ENCODE results near the gene SGMS1.

The SGMS1 gene

GRCh38 chr10:50392966-50393718, 230.6 kb downstream of the SGMS1 start:
- Histone ChIP-seq H3K14ac (ENCODE audit: low read length) (no peak overlapping the region), H3K4me2 (ENCODE audit: insufficient read depth, low read length, poor library complexity, severe bottlenecking) (no peak overlapping the region), H3K18ac (ENCODE audit: low read length) (no peak overlapping the region), H2BK120ac (ENCODE audit: low read depth, low read length) (no peak overlapping the region), H2AFZ (ENCODE audit: low read length) (no peak overlapping the region), H2AK5ac (ENCODE audit: low read depth, low read length) (no peak overlapping the region), H3K27me3 (ENCODE audit: control insufficient read depth in 3 of 3, insufficient read depth in 3 of 3, low read depth in 1 of 3, low read length in 3 of 3) (no peaks in the 10 kb centered on the region), H3K27ac (replicated peaks; ENCODE audit: low read length) (no peak overlapping the region), H4K91ac (ENCODE audit: low read depth, low read length, poor library complexity) (no peak overlapping the region), H3K23ac (ENCODE audit: low read depth, low read length, poor library complexity) (no peak overlapping the region), H3K79me1 (ENCODE audit: low read depth, low read length) (no peaks in the 10 kb centered on the region), H4K8ac (ENCODE audit: low read depth, low read length) (no peak overlapping the region), H3K36me3 (replicated peaks in 1 of 2; ENCODE audit: control insufficient read depth in 2 of 2, insufficient read depth in 2 of 2, low read length in 2 of 2) (peaks cover 0 to 2% of the 10 kb centered on the region in 2 donors), H2BK12ac (ENCODE audit: low read length) (no peak overlapping the region), H2BK5ac (ENCODE audit: low read length) (no peak overlapping the region), H3K4me1 (ENCODE audit: control insufficient read depth in 2 of 2, insufficient read depth in 1 of 2, low read depth in 1 of 2, low read length in 2 of 2) (no peaks in the 10 kb centered on the region), H3K9ac (ENCODE audit: low read depth, low read length, poor library complexity) (no peak overlapping the region), H3K9me3 (replicated peaks in 1 of 2; ENCODE audit: control insufficient read depth in 2 of 2, insufficient read depth in 1 of 2, low read depth in 1 of 2, low read length in 2 of 2) (no peaks in the 10 kb centered on the region), H3K4me3 (ENCODE audit: low read length in 2 of 2) (no peak overlapping the region), H2BK15ac (ENCODE audit: low read length) (no peak overlapping the region), H3K4ac (ENCODE audit: low read length) (no peak overlapping the region)
- no peak for DNase-seq (ENCODE audit: low spot score)
- WGBS, 2 donors (ENCODE audit: extremely low coverage in 2 of 2, insufficient read length in 2 of 2, insufficient replicate concordance in 1 of 2), result no CpG with 5 or more reads among the region's 6 CpGs

GRCh38 chr10:50392426-50392825, 231.3 kb downstream of the SGMS1 start:
- DNase-seq (ENCODE audit: low spot score), result no peak
- no peak overlapping the region for H4K8ac ChIP-seq (ENCODE audit: low read depth, low read length)
- no peak overlapping the region for H3K9ac ChIP-seq (ENCODE audit: low read depth, low read length, poor library complexity)
- H2BK15ac ChIP-seq (ENCODE audit: low read length), result no peak overlapping the region
- H2BK120ac ChIP-seq (ENCODE audit: low read depth, low read length), result no peak overlapping the region
- no peak overlapping the region for H3K27ac ChIP-seq (replicated peaks; ENCODE audit: low read length)
- H3K27me3 ChIP-seq (ENCODE audit: control insufficient read depth in 3 of 3, insufficient read depth in 3 of 3, low read depth in 1 of 3, low read length in 3 of 3), result no peaks in the 10 kb centered on the region
- no peaks in the 10 kb centered on the region for H3K9me3 ChIP-seq (replicated peaks in 1 of 2; ENCODE audit: control insufficient read depth in 2 of 2, insufficient read depth in 1 of 2, low read depth in 1 of 2, low read length in 2 of 2)
- H3K18ac ChIP-seq (ENCODE audit: low read length), result no peak overlapping the region
- no peak overlapping the region for H2AFZ ChIP-seq (ENCODE audit: low read length)
- no peak overlapping the region for H3K4ac ChIP-seq (ENCODE audit: low read length)
- no peaks in the 10 kb centered on the region for H3K4me1 ChIP-seq (ENCODE audit: control insufficient read depth in 2 of 2, insufficient read depth in 1 of 2, low read depth in 1 of 2, low read length in 2 of 2)
- H2BK5ac ChIP-seq (ENCODE audit: low read length), result no peak overlapping the region
- no peak overlapping the region for H3K4me3 ChIP-seq (ENCODE audit: low read length in 2 of 2)
- no peak overlapping the region for H4K91ac ChIP-seq (ENCODE audit: low read depth, low read length, poor library complexity)
- H2BK12ac ChIP-seq (ENCODE audit: low read length), result no peak overlapping the region
- H3K14ac ChIP-seq (ENCODE audit: low read length), result no peak overlapping the region
- no CpG with 5 or more reads among the region's 5 CpGs for WGBS, 2 donors (ENCODE audit: extremely low coverage in 2 of 2, insufficient read length in 2 of 2, insufficient replicate concordance in 1 of 2)
- H3K23ac ChIP-seq (ENCODE audit: low read depth, low read length, poor library complexity), result no peak overlapping the region
- H3K36me3 ChIP-seq (replicated peaks in 1 of 2; ENCODE audit: control insufficient read depth in 2 of 2, insufficient read depth in 2 of 2, low read length in 2 of 2), result peaks cover 0 to 2% of the 10 kb centered on the region in 2 donors
- H3K4me2 ChIP-seq (ENCODE audit: insufficient read depth, low read length, poor library complexity, severe bottlenecking), result no peak overlapping the region
- H3K79me1 ChIP-seq (ENCODE audit: low read depth, low read length), result no peaks in the 10 kb centered on the region
- no peak overlapping the region for H2AK5ac ChIP-seq (ENCODE audit: low read depth, low read length)

- Histone ChIP-seq H2AK5ac (ENCODE audit: low read depth, low read length) (no peak overlapping the region), H2BK120ac (ENCODE audit: low read depth, low read length) (no peak overlapping the region), H2BK15ac (ENCODE audit: low read length) (no peak overlapping the region), H3K4me1 (ENCODE audit: control insufficient read depth in 2 of 2, insufficient read depth in 1 of 2, low read depth in 1 of 2, low read length in 2 of 2) (no peaks in the 10 kb centered on the region), H4K8ac (ENCODE audit: low read depth, low read length) (no peak overlapping the region), H4K91ac (ENCODE audit: low read depth, low read length, poor library complexity) (no peak overlapping the region), H2BK12ac (ENCODE audit: low read length) (no peak overlapping the region), H2BK5ac (ENCODE audit: low read length) (no peak overlapping the region), H3K9me3 (replicated peaks in 1 of 2; ENCODE audit: control insufficient read depth in 2 of 2, insufficient read depth in 1 of 2, low read depth in 1 of 2, low read length in 2 of 2) (no peaks in the 10 kb centered on the region), H3K23ac (ENCODE audit: low read depth, low read length, poor library complexity) (no peak overlapping the region), H2AFZ (ENCODE audit: low read length) (no peak overlapping the region), H3K4ac (ENCODE audit: low read length) (no peak overlapping the region), H3K27me3 (ENCODE audit: control insufficient read depth in 3 of 3, insufficient read depth in 3 of 3, low read depth in 1 of 3, low read length in 3 of 3) (no peaks in the 10 kb centered on the region), H3K18ac (ENCODE audit: low read length) (no peak overlapping the region), H3K27ac (replicated peaks; ENCODE audit: low read length) (no peak overlapping the region), H3K79me1 (ENCODE audit: low read depth, low read length) (no peaks in the 10 kb centered on the region), H3K9ac (ENCODE audit: low read depth, low read length, poor library complexity) (no peak overlapping the region), H3K4me2 (ENCODE audit: insufficient read depth, low read length, poor library complexity, severe bottlenecking) (no peak overlapping the region), H3K14ac (ENCODE audit: low read length) (no peak overlapping the region), H3K36me3 (replicated peaks in 1 of 2; ENCODE audit: control insufficient read depth in 2 of 2, insufficient read depth in 2 of 2, low read length in 2 of 2) (peaks cover 0 to 2% of the 10 kb centered on the region in 2 donors), H3K4me3 (ENCODE audit: low read length in 2 of 2) (no peak overlapping the region)
- no CpG with 5 or more reads among the region's 2 CpGs for WGBS, 2 donors (ENCODE audit: extremely low coverage in 2 of 2, insufficient read length in 2 of 2, insufficient replicate concordance in 1 of 2)
- no peak for DNase-seq (ENCODE audit: low spot score)
Observed at GRCh38 chr10:50390302-50390701, 233.5 kb downstream of the SGMS1 start.

GRCh38 chr10:50388181-50388580, 235.6 kb downstream of the SGMS1 start:
- no peak overlapping the region for H2BK5ac ChIP-seq (ENCODE audit: low read length)
- H3K9me3 ChIP-seq (replicated peaks in 1 of 2; ENCODE audit: control insufficient read depth in 2 of 2, insufficient read depth in 1 of 2, low read depth in 1 of 2, low read length in 2 of 2), result no peaks in the 10 kb centered on the region
- H2BK15ac ChIP-seq (ENCODE audit: low read length), result no peak overlapping the region
- H3K9ac ChIP-seq (ENCODE audit: low read depth, low read length, poor library complexity), result no peak overlapping the region
- H3K4me2 ChIP-seq (ENCODE audit: insufficient read depth, low read length, poor library complexity, severe bottlenecking), result no peak overlapping the region
- H4K91ac ChIP-seq (ENCODE audit: low read depth, low read length, poor library complexity), result no peak overlapping the region
- H2AK5ac ChIP-seq (ENCODE audit: low read depth, low read length), result no peak overlapping the region
- H3K14ac ChIP-seq (ENCODE audit: low read length), result no peak overlapping the region
- no peak for DNase-seq (ENCODE audit: low spot score)
- H3K27me3 ChIP-seq (ENCODE audit: control insufficient read depth in 3 of 3, insufficient read depth in 3 of 3, low read depth in 1 of 3, low read length in 3 of 3), result no peaks in the 10 kb centered on the region
- no peak overlapping the region for H2AFZ ChIP-seq (ENCODE audit: low read length)
- no peak overlapping the region for H2BK12ac ChIP-seq (ENCODE audit: low read length)
- no peak overlapping the region for H4K8ac ChIP-seq (ENCODE audit: low read depth, low read length)
- no CpG with 5 or more reads among the region's 2 CpGs for WGBS, 2 donors (ENCODE audit: extremely low coverage in 2 of 2, insufficient read length in 2 of 2, insufficient replicate concordance in 1 of 2)
- H2BK120ac ChIP-seq (ENCODE audit: low read depth, low read length), result no peak overlapping the region
- no peaks in the 10 kb centered on the region for H3K4me1 ChIP-seq (ENCODE audit: control insufficient read depth in 2 of 2, insufficient read depth in 1 of 2, low read depth in 1 of 2, low read length in 2 of 2)
- H3K23ac ChIP-seq (ENCODE audit: low read depth, low read length, poor library complexity), result no peak overlapping the region
- no peak overlapping the region for H3K4me3 ChIP-seq (ENCODE audit: low read length in 2 of 2)
- no peak overlapping the region for H3K27ac ChIP-seq (replicated peaks; ENCODE audit: low read length)
- no peak overlapping the region for H3K18ac ChIP-seq (ENCODE audit: low read length)
- H3K79me1 ChIP-seq (ENCODE audit: low read depth, low read length), result no peaks in the 10 kb centered on the region
- H3K4ac ChIP-seq (ENCODE audit: low read length), result no peak overlapping the region
- H3K36me3 ChIP-seq (replicated peaks in 1 of 2; ENCODE audit: control insufficient read depth in 2 of 2, insufficient read depth in 2 of 2, low read length in 2 of 2), result peaks cover 0 to 2% of the 10 kb centered on the region in 2 donors
